Right ventricle myocardium superior (tissue), 1 donor: ENCODE results near the gene NPHP1. TPM values are rescaled to one million over a fixed set of nuclear protein-coding genes. Genes with fewer than 3 reads are reported as not detected.
A peak's percentile ranks its signal among the peaks of the same experiment; 100 is the strongest.
"Not testable (repeated sequence)": the region's sequence is repeated elsewhere in the genome, so short reads cannot be mapped to it uniquely, and the experiment has no call there.

Experiments used
- ATAC-seq: fragments of 200-7000 bp; cut with Tn5 transposase; one replicate; pipeline ENCODE4 v1.9.1; 2020; ENCODE audit warnings: mild to moderate bottlenecking; ENCODE audit not compliant: poor library complexity
- DNase-seq: peaks from one replicate; pipeline ENCODE4 v3.0.0-alpha.2; 2020
- intact Hi-C: fragments of 100-400 bp; cut with DNase I; formaldehyde crosslinking; loops from one replicate; pipeline ENCODE4 v1.11.2; 2022
- total RNA-seq: library from RNA; stranded (reverse); fragmentation: NEBNext Ultra II Directional; extraction: Animal tissue kit (Norgen Biotek cat#: 25700); gene quantifications from one replicate; pipeline ENCODE4 v1.2.1, GENCODE V29; 2021
- donor health status: DM: no; HTN: yes; CAD: no; lungs with severe emphysema.

Gene NPHP1
- total RNA-seq, 1 donor from 2014 or later: 4.5 TPM

GRCh38 chr2:110211938-110212858, 7.4 kb upstream of the NPHP1 start, which contains the start of gene MTLN:
MTLN (minus strand) TSS chr2:110212547; CDS start chr2:110212525, 22 bp downstream.
- ATAC-seq (peak; percentile 97), DNase-seq (peak; percentile 85)
- intact Hi-C loops: no loop called here

- intact Hi-C loops: no loop called here
- no peak for DNase-seq
- ATAC-seq: peak; percentile 63
Measured at GRCh38 chr2:110205660-110206455, 1.0 kb upstream of the NPHP1 start.

- intact Hi-C loops: no loop called here
- DNase-seq: no peak
- no peak for ATAC-seq
Measured at GRCh38 chr2:110198016-110198415, 6.8 kb downstream of the NPHP1 start.

GRCh38 chr2:110197452-110197851, 7.4 kb downstream of the NPHP1 start:
- DNase-seq (no peak), ATAC-seq (no peak)
- intact Hi-C loops: no loop called here

GRCh38 chr2:110190169-110190568, 14.6 kb downstream of the NPHP1 start:
- intact Hi-C loops, DNase-seq, ATAC-seq: not testable (repeated sequence)

- DNase-seq: no peak
- intact Hi-C loops: no loop called here
- no peak for ATAC-seq
Measured at GRCh38 chr2:110182449-110182848, 22.4 kb downstream of the NPHP1 start.

GRCh38 chr2:110180036-110180435, 24.8 kb downstream of the NPHP1 start:
- intact Hi-C loops: no loop called here
- no peak for ATAC-seq
- DNase-seq: no peak

GRCh38 chr2:110173523-110173922, 31.3 kb downstream of the NPHP1 start:
- intact Hi-C loops: no loop called here
- DNase-seq (no peak), ATAC-seq (no peak)

- no peak for DNase-seq
- no peak for ATAC-seq
- intact Hi-C loops: no loop called here
Measured at GRCh38 chr2:110172506-110172905, 32.3 kb downstream of the NPHP1 start.

GRCh38 chr2:110170102-110170501, 34.7 kb downstream of the NPHP1 start:
- intact Hi-C loops: no loop called here
- peak; percentile 77 for ATAC-seq
- DNase-seq: no peak

- no peak for DNase-seq
- intact Hi-C loops: no loop called here
Measured at GRCh38 chr2:110167326-110168000, 37.4 kb downstream of the NPHP1 start.

GRCh38 chr2:110166266-110166665, 38.5 kb downstream of the NPHP1 start:
- DNase-seq (no peak), ATAC-seq (no peak)
- intact Hi-C loops: no loop called here

More at GRCh38 chr2:110167326-110168000, 37.4 kb downstream of the NPHP1 start:
- ATAC-seq: no peak

GRCh38 chr2:110157153-110157793, 47.5 kb downstream of the NPHP1 start:
- ATAC-seq: peak; percentile 71
- intact Hi-C loops: no loop called here
- no peak for DNase-seq

GRCh38 chr2:110154828-110155227, 50.0 kb downstream of the NPHP1 start:
- ATAC-seq, intact Hi-C loops, DNase-seq: not testable (repeated sequence)

- ATAC-seq, DNase-seq, intact Hi-C loops: not testable (repeated sequence)
Measured at GRCh38 chr2:110154188-110154587, 50.6 kb downstream of the NPHP1 start.

- no peak for DNase-seq
- intact Hi-C loops: no loop called here
- ATAC-seq: no peak
Measured at GRCh38 chr2:110153416-110153815, 51.4 kb downstream of the NPHP1 start.

- DNase-seq (no peak), ATAC-seq (no peak)
- intact Hi-C loops: no loop called here
Measured at GRCh38 chr2:110152943-110153342, 51.9 kb downstream of the NPHP1 start.
